AG04450 (cell line): ENCODE measurements around the gene MYO9B. TPM values are rescaled to one million over a fixed set of nuclear protein-coding genes. Genes with fewer than 3 reads are reported as not detected.
"Not testable (repeated sequence)": the region's sequence is repeated elsewhere in the genome, so short reads cannot be mapped to it uniquely, and the experiment has no call there.

Source experiments
- CTCF ChIA-PET: fragments of 300-600, 350-600 bp; formaldehyde crosslinking; extraction: SDS; loops from one replicate; lab custom pipeline; 2022; ENCODE audit warnings: antibody characterized with exemption, inconsistent platforms; lab: Charles Lee
- POLR2A ChIA-PET: fragments of 350-600 bp; formaldehyde crosslinking; extraction: SDS; loops from one replicate; lab custom pipeline; 2021; ENCODE audit warnings: antibody characterized with exemption, inconsistent platforms; lab: Yijun Ruan, JAX
- DNase-seq: peaks from one replicate; pipeline ENCODE4 v3.0.0-alpha.2; 2011; ENCODE audit warnings: low read depth, low spot score
- H3K27ac ChIP-seq: one replicate; pipeline ENCODE4 v1.5.1; 2012; ENCODE audit warnings: low read depth, low read length, control low read depth
- H3K27me3 ChIP-seq: one replicate; pipeline ENCODE4 v1.6.0; 2012; ENCODE audit warnings: low read length; ENCODE audit not compliant: control insufficient read depth, insufficient read depth
- H3K4me3 ChIP-seq: 2 replicates; pipeline ENCODE4 v1.5.1; 2011; ENCODE audit warnings: mild to moderate bottlenecking, low read depth, low read length, control low read depth
- H3K9me3 ChIP-seq: 2 replicates; pipeline ENCODE4 v1.5.1; 2012; ENCODE audit warnings: low read length; ENCODE audit not compliant: control insufficient read depth, insufficient read depth
- polyA plus RNA-seq: library from polyadenylated mRNA; depleted of rRNA; stranded (reverse); fragments of >200 nt; gene quantifications from 2 replicates; pipeline ENCODE4 v1.2.3, GENCODE V29; 2011
- TF ChIP-seq, protein P1 (sequence below): IDR thresholded peaks from 2 replicates; pipeline ENCODE4 v1.5.1; 2011; ENCODE audit warnings: low read depth, low read length, control low read depth, inconsistent platforms

The MYO9B gene
- polyA plus RNA-seq, 1 experiment = 34.5 TPM

DNA sequence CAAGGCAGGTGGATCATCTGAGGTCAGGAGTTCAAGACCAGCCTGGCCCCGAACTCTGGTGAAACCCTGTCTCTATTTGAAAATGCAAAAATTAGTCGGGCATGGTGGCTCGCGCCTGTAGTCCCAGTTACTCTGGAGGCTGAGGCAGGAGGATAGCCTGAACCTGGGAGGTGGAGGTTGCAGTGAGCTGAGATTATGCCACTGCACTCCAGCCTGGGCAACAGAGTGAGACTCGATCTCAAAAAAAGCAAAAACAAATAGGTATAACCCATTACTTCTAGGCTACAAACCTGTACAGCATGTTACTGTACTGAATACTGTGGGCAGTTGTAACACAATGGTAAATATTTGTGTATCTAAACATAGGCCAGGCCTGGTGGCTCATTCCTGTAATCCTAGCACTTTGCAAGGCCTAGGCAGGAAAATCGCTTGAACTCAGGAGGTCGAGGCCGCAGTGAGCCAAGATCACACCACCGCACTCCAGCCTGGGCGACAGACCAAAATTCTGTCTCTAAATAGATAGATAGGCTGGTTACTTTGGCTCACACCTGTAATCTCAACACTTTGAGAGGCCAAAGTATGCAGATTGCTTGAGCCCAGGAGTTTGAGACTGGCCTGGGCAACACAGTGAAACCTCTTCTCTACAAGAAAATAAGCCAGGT lies 63.5 kb downstream of the MYO9B start:
- CTCF ChIA-PET = no interaction called here
- no peaks in the 10 kb centered on the region for H3K27me3 ChIP-seq
- H3K4me3 ChIP-seq = no peak overlapping the region
- H3K9me3 ChIP-seq = no peaks in the 10 kb centered on the region
- no peak overlapping the region for H3K27ac ChIP-seq
- no peak for DNase-seq
- POLR2A ChIA-PET = no interaction called here
- TF ChIP-seq, protein P1, sequence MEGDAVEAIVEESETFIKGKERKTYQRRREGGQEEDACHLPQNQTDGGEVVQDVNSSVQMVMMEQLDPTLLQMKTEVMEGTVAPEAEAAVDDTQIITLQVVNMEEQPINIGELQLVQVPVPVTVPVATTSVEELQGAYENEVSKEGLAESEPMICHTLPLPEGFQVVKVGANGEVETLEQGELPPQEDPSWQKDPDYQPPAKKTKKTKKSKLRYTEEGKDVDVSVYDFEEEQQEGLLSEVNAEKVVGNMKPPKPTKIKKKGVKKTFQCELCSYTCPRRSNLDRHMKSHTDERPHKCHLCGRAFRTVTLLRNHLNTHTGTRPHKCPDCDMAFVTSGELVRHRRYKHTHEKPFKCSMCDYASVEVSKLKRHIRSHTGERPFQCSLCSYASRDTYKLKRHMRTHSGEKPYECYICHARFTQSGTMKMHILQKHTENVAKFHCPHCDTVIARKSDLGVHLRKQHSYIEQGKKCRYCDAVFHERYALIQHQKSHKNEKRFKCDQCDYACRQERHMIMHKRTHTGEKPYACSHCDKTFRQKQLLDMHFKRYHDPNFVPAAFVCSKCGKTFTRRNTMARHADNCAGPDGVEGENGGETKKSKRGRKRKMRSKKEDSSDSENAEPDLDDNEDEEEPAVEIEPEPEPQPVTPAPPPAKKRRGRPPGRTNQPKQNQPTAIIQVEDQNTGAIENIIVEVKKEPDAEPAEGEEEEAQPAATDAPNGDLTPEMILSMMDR = no peak

DNA sequence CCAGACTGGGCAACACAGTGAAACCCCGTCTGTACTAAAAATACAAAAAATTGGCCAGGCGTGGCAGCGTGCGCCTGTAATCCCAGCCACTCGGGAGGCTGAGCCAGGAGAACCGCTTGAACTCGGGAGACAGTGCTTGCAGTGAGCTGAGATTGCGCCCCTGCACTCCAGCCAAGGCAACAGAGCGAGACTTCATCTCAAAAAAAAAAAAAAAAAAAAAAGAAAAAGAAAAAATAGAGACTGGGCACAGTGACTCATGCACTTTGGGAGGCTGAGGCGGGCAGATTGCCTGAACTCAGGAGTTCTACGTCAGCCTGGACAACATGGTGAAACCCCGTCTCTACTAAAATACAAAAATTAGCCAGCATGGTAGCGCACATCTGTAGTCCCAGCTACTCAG lies 69.2 kb downstream of the MYO9B start:
- H3K27ac ChIP-seq, DNase-seq, H3K27me3 ChIP-seq, H3K9me3 ChIP-seq, POLR2A ChIA-PET, H3K4me3 ChIP-seq: not testable (repeated sequence)
- CTCF ChIA-PET = interaction anchor here (0.6 kb wide), 1 partner anchor 76 kb away, joined by 3 read pairs; no protein-coding TSS in a partner anchor

DNA sequence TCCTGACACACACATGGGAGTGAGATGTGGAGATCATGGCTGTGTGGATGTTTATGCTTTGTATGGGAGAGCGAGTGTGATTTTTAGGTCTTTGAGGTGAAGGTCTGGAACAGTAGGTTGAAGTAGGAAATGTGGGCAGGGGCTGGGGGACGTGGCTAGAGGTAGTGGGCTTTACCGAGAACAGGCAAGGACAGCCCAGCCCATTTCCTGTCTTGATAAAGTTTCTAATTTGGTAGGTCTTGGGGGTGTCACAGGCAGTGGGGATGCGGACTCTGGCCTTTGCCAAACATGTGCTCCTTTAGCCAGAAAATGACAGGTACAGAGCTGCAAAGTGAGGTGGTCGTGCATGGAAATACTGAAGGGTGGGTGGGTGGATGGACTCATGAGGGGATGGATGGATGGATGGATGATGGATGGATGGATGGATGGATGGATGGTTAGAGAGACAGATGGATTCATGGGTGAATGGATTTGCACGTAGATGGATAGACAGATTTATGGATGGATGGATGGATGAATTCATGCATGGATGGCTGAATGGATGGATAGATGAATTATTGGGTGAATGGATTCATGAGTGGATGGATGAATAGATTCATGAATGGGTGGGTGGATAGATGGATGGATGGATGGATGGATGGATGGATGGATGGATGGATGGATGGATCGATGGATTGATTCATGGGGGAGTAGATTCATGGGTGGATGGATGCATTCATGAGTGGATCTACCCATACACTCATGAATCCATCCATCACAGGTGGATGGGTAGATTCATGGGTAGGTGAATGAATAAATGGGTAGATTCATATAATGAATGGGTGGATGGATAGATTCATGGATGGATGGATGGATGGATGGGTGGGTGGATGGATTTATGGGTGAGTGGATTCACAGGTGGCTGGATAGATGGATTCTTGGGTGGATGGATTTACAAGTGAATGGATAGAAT lies 70.2 kb downstream of the MYO9B start:
- TF ChIP-seq, protein P1 = no peak
- no peak for DNase-seq
- ChIA-PET CTCF (no interaction called here), POLR2A (no interaction called here)
- Histone ChIP-seq H3K27me3 (no peaks in the 10 kb centered on the region), H3K4me3 (no peak overlapping the region), H3K9me3 (no peaks in the 10 kb centered on the region), H3K27ac (no peak overlapping the region)

DNA sequence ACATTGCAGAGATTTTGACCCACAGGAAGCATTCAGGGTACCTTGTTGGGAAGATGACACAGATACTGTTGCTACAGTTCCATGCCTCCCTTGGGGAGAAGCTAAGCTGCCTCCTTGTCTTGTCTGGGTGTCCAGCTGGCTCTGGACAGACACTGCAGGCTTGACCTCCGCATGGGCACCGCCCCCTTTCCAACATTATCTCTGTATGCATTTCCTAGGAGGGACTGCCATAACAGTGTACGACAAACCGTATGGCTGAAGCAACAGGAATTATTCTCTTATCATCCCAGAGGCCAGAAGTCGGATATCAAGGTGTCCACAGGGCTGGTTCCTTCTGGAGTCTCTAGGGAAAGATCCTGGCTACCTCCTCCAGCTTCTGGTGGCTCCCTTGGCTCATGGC lies 72.6 kb downstream of the MYO9B start:
- POLR2A ChIA-PET = interaction anchor here (0.7 kb wide), 1 partner anchor 22 kb away, joined by 3 read pairs; no protein-coding TSS in a partner anchor

DNA sequence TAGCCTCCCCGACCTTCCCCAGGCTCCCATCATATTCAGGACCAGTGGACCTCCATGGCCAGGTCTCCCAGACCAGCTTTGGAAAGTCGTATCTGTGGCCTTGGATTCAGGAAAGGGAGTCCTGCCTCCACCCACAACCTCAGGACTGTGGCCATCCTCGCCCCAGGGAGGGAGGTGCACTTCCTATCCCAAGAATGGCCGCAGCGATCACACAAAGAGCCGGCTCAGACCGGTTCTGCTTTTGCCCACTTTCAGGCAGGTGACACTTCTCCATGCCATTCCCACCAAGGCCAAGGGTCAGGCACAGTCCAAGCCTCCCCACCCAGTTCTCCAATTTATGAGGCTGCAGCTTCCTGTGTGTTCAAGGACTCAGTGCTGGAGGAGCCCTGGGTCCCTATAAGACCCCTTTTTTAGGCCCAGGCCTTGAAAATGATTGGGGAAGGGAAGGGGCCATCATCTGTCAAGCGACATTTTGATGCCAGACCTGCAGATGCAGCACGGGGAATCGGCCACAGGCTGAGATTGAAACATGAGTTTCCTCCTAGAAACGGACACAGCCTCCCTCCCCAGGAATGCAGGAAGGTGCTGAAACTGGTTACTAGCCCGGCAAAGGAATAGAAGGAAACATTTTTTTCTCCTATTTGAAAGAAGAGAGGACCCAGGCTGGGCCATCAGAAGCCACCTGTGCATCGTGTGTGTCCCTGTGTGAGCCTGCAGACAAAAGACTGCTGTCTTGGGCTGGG lies 74.0 kb downstream of the MYO9B start:
- no peak for DNase-seq
- no peak overlapping the region for H3K27ac ChIP-seq
- no peak overlapping the region for H3K4me3 ChIP-seq
- no peaks in the 10 kb centered on the region for H3K9me3 ChIP-seq
- TF ChIP-seq, protein P1 = no peak
- ChIA-PET CTCF (interaction anchor here (0.6 kb wide), 1 partner anchor 23 kb away, joined by 4 read pairs; no protein-coding TSS in a partner anchor), POLR2A (no interaction called here)
- H3K27me3 ChIP-seq = no peaks in the 10 kb centered on the region

More for the DNA sequence above, 72.6 kb downstream of the MYO9B start:
- Histone ChIP-seq H3K27me3 (no peaks in the 10 kb centered on the region), H3K9me3 (no peaks in the 10 kb centered on the region), H3K4me3 (no peak overlapping the region), H3K27ac (no peak overlapping the region)
- DNase-seq = no peak
- TF ChIP-seq, protein P1 = no peak
- CTCF ChIA-PET = no interaction called here
